ENCODE measurements around the gene UQCR11.

- TF ChIP-seq POLR2A (IDR thresholded peaks at IDR 0.05) (no peak), CTCF (IDR thresholded peaks at IDR 0.05) (no peak)
These were observed 5.8 kb downstream of the UQCR11 start for GRCh38 chr19:1599460-1599846.

All from body of pancreas (tissue), 4 donors.